Stimulated activated naive CD8-positive, alpha-beta T cell treated with anti-CD3 and anti-CD28 coated beads, Interleukin-15, Interleukin-2, amounts not matched to agents 100 U/mL and 50 U/mL, for 24 hours (primary cell): ENCODE results near the gene GPC3.

Source experiments
- ATAC-seq: fragments of 150-1000 bp; cut with Tn5 transposase; one replicate; pipeline ENCODE4 v1.10.0; 2021
- DNase-seq: peaks from one replicate; pipeline ENCODE4 v3.0.0; 2021

Gene GPC3

DNA sequence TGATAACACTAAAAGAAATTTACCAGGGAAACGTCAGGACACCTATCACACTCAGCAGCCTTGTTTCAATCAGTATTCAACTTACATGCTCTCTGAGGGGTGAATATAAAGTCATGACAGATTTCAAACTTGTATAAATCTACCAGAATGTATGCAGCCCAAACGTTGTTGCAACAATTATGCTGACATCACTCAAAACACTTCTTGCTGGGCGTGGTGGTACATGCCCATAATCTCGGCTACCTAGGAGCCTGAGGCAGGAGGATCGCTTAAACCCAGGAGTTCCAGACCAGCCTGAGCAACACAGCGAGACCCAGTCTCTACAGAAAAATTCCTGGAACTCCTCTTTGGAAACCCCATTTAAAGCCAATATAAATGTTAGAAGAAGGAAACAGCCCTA, 303.5 kb downstream of the GPC3 start:
- DNase-seq (no peak), ATAC-seq (no peak)

DNA sequence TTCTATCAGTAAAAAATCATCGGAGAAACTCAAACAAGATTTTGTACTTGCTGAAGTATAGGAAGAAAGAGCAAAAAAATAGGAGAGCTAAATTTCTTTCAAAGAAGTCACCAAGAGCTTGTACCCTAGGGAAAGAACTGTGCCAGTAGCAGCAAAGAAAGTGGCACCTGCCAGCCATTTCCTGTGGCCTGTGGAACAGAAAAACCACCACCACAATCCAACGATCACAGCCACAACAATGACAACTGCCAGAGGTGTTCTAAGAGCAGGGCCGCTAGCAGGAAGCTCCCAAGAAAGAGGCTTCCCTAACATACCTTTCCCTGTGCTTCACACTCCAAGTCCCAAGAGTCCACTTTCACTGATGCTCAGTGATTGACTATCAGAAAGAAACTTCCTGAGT, 304.0 kb downstream of the GPC3 start:
- ATAC-seq, result no peak
- DNase-seq, result no peak

DNA sequence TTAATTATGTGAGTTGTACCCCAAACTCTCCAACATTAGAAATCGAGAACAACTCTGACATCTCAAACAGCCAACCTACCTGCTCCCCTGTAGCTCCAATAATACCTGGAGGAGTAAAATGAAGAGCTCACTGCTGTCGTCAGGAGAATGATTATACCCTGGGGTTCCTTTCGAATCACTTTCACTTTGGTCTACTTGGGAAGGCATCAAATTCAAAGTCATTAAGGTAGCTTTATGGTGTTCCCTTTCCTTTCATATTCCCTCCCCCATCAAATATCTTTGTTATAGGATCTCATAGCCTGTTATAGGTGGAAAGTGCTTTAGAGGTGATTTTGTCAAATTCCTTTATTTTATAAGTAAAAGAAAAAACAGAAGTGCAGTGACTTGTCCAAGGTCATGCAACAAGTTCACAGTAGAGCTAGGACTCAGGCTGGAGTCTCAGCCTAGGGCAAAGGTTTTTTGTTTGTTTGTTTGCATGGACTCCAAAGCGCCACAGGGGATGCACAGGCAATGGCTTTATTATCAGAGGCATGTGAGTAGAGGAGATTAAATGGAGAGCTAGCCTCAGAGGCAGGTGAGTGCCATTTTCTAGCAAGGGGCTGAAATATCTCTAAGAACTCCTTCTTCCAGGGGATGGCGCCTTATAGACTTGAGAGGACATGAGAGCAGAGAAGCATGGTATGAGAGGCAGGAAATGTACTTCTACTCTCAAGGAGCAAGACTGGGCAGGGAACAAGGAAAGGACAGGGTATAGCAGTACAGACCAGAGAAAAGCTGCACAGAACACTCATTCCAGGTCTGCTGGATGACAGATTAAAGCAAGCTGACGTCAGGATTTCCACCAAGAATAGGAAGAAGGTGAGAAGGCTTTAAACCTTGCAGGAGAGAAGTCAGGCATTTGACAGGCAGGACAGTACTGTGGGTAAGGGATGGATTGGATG, 308.0 kb downstream of the GPC3 start:
- DNase-seq (no peak), ATAC-seq (no peak)

DNA sequence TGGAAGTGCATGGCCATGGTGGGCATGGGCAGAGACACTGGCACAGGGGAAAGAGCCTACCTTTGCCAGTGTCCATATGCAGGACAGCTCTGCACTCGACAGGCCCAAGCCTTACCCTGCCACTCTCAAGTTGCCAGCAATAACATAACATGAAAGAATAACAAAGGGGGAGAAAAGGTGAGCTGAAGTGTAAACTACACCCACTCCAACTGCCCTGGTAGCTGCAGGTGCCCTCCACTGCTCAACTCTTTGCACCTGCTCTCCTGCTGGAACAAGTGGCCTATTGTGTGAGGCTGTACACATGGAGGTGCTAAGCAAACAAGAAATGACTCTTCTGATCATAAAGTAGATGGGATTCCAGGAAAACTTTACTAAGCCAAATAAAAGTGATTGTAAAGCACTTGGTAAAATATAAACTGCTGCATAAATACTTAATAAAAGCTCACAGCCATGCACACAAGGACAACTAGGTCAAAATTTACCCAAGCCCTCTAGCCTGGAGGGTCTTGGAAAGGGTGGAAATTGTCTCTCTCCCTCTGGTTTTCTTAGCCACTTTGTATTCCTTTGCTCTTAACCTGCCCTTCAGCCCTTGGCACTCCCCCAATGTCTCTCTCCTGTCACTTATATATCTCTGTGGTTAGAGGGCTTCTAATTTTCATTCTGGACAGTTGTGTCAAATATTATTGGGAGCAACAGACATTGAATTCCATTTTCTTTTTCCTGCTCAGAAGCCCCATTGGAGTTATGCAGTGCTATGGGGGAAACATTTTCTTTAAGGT, 308.9 kb downstream of the GPC3 start:
- DNase-seq (no peak), ATAC-seq (no peak)

DNA sequence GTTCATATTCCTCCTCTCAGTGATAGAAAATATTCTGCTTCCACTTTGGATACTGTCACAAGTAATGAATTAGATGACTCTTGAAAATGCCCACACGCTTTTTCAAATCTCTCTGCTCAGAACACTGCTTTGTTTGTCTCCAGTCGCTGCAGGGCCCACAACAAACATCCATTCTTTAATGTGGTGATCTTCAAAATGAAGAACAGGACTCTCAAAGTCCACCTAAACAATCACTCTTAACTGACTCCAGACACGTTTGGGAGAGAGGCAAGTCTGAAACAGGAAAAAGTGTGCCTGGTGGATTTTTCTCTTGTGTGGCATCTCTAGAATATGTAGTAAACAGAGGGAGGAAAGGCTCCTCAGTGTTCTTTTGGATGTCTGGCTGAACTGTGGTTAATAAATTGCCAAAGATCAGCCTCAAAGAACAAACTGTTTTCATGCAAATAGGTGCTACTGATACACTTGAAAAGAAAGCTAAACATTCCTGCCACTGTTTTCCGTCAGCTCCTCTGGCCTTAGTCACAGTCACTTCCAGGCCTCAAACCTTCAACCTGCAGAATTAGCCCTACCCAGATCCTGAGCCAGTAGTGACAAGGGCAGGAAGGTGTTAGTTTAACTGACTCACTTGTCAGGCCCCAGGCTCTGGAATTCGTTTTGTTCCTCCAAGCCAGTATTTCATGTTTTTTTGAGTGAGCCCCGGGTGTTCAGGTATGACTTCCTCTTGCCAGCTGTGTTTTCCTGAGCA, 310.5 kb downstream of the GPC3 start:
- DNase-seq, result no peak

DNA sequence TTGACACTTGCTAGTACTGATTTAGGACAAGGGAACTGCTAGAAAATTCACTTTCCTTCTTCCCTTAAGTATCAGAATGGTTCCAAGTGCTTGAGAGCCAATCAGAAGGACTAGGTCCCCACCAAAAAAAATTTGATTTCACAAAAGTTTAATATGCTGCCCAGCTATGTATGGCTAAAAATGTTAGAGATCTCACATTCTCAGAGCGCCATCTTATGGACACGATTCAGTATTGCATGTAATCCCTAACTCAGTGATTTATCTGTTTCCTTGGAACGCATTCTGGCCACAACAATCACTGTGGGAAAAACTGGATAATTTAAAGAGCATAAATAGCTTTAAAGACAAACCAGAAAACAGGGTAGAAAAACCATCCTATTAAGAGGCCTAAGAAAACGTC, 315.0 kb downstream of the GPC3 start:
- ATAC-seq (no peak), DNase-seq (no peak)

More for the DNA sequence above, 310.5 kb downstream of the GPC3 start:
- no peak for ATAC-seq

DNA sequence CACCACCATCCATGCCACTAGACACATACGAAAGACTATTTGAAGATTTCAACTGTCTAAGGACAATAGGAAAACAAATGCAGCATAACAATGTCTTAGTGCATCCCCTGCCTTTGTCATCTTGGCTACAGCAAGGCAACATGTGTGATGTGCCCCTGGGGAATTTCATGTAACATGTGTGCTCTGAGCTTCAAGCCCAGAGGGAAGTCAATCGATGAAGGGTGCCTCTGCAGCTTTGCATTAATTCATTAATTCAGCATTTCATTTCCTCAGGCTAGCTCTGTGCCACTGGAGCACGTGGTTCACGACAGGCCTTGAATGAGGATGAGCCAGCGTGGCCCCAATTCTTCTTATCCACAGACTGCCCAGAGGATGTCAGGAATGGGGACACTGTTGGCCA, 316.2 kb downstream of the GPC3 start:
- DNase-seq (no peak), ATAC-seq (no peak)

DNA sequence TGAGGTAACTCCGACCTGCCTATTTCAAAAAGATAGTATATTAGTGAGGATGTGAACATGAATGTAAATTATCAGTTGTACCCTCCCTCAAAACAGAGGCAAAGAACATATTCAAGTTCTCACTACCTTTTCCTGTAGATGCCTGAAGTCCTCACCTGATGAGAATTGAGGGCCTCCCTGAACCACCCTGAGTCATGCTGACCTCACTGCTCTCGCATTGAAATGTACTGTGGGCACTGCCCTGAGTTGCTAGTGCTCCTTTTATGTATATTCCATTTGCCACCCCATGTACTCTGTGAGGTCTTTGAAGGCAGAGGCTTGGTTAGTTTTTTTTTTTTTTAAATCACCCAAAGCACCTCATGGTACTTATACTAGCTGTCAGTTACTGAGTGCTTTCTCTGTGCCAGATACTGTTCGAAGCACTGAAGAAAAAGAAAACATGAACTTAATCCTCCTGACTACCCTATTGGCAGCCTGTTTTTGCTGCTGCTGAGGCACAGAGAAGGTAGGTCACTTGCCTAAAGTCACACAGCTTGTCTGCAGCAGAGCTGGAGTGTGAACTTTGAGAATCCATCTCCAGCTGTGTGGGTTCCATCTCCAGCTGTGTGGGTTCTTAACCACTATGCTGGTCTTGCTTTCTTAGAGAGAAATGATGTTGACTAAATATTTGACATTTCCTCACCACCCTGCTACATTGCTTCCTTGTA, 317.0 kb downstream of the GPC3 start:
- no peak for DNase-seq
- ATAC-seq, result no peak

DNA sequence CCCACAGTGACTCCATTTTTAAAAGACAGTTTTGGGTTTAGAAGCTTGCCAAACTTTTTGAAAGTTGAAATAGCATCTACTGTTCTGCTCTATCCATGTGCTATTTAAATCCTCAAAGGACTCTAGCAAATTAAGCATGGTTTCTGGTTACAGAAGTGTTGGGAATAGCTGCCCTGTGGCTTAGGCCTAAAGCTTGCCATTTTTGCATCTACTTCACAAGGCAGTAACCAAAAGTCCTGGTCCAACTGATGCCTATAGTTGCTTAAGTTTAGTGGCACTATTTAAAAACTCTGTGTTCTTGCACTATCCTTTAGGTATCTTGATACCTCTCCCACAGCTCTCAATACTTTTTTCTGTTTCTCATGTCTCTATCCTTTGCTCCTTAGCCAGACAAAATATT, 319.1 kb downstream of the GPC3 start:
- ATAC-seq (no peak), DNase-seq (no peak)

DNA sequence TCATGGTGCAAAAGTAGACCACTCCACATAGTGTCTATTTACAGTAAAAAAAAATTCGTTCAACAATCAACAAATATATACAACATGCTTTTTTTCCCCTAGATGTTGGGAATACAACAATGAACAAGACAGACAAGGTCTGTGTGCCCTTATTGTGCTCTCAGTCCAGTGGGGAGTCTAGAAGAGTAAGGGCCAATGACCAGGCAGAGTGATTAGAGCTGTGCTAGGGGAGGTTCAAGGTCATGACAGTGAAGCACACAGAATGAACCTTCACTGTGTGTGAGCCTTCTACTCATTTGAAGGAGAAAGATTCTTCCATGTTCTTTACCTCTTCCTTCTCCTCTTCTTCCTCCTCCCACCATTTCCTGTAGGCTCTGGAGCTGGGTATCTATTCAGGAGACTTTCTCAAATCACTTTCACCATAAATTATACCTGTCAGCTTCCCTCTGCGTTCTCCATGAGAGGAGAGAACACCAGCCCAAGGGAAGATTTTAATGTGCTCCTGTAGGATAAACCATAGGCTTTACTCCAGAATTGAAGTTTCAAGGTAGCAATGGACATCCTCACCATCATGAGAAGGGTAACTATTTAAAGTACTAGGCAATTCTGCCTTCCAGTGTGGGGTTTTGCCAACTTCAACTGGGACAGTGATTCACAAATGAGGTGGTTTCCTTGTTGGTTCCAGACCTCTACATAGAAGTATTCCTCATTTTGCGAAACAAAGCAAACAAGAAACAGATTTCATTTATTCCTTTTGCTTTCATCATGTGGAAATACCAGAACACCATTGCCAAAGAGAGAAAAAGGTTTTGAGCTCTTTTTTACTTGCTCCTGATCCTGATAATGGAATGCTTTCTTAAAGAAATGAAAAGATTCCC, 323.2 kb downstream of the GPC3 start:
- DNase-seq, result no peak
- no peak for ATAC-seq

DNA sequence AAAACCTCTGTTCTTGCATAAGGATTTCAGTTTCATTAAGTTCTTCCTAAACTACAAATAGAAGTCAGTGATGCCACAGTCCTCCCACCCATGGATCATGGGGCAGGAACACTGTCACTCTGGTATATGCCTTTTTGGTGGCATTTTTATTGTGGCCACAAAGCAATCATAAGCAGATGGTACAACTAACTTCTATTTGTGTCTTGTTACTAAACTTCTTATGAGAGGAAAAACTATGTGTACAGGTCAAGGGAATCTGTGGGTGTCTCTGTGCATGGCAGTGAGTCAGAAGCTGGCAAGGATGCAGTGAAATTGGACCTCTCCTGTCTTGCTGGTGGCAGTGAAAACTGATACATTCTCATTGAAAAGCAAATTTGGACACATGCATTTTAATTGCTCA, 325.1 kb downstream of the GPC3 start:
- ATAC-seq (no peak), DNase-seq (no peak)

DNA sequence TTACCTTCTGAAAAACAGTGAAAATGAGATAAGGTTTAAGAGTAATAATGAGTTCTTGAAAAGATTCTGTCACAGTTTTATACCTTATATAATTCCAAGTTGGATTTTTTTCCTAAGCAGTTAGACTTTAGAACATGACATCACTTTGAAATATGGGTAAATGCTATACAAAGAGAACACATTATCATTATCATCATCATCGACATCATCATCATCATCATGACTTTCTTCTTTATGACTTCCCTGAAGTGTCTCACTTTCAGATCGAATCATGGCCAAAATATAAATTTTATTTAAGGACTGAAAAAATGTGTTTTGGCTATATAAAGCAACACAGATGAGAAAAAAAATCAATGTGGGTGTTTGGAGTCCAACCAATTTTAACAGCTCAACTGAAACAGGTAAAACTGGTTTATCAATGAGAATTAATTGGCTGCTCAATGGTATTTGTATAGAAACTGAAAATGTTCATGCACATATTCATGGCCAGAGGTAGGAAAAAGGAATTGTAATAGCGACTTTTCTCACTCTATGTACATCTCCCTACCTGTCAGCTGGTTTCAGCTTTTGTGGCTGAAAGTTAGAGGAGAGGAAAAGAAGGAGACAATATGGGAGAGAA, 327.0 kb downstream of the GPC3 start:
- DNase-seq (no peak), ATAC-seq (no peak)

DNA sequence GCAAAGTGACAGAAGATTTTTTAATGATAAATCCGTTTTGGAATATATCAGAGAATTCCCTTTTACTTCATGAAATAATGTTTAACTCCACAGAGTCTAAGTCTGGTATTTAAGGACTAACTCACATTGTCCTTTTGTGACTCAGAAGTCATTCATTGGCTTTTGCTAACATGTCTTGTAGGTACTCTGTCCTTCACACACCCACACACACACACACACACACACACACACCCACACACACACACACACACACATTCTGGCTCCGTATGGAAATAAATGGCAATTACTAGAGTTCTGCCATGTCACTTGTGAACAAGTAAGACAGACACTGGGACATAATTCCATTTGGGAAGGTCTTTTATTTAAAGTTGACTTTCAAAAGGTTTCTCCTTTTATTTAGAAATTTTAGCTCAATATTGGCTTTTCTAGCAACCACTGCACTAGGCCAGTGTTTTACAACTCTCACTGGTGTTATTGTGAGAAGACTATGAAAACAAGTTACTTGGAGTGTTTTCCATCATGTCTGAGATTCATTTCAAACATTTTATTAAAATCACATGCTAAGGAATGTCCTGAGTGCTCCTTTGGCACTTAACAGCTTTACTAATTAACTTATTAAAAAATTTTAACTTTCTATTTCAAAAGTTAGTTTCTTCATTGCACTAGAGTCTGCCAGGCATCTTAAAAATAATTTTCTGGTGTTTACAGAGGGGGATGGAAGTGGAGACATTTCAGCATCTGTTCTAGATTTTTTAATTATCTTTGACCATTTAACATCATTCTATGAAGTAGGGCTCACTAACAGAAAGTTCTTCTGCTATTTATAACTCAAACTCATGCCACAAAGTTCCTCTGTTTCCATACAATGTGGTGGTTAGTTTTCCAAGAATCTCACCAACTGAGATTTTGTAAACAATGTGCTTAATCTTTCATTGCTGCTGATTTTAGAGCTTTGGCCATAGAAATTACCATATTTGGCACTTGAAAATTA, 329.8 kb downstream of the GPC3 start:
- ATAC-seq (no peak), DNase-seq (no peak)

DNA sequence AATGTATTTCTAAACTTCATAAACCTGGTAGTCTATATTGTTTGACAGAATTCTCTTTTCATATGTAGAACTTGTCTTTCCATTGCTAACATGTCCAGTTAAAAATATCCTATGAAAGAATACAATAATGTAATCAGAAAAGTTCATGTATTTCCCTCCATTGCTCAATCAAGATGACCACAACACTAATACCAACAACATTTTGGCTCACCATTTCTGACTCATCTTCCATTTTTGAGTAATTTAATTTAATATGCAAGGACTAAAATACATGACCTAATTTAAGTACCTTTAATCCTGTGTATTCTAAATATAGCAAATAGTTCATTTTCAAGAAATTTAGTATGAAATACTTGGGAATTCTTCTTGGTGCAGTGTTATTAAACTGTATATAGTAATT, 330.6 kb downstream of the GPC3 start:
- ATAC-seq (no peak), DNase-seq (no peak)

DNA sequence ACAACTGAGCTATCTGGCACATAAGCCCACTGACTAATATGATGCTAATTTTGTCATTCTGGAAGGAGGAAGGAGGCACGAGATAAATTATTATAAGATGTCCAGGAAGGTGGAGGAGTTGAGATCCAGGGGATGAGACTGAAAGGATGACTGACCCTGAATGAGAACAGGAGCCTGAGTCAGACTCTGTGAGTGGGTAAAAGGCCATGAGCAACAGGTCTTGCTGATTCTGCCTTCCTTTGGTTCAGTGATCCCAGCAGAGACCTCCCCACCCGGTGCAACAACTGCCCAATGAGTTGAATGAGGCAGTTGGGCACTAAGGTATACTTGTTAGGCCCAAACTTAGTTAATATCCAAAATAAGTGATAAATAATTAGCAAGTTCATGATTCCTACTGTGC, 332.0 kb downstream of the GPC3 start:
- ATAC-seq (no peak), DNase-seq (no peak)

DNA sequence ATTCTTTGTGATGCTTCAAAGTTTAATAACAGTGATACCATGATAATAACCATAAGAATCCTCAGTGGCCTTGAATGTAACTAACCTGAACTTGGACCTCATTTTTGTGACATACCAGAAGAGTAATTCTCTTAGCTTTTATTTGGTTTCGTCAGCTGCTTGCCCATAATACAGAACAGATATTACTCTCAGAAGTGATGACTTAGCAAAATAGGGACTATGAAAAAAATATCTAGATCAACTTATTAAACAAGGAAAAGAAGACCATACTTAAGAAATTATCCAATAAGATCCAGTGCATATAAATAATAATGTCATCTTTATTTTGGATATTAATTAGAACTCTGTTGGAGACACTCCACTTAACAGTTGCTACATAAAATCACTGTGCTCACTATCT, 333.2 kb downstream of the GPC3 start:
- ATAC-seq, result no peak
- no peak for DNase-seq

DNA sequence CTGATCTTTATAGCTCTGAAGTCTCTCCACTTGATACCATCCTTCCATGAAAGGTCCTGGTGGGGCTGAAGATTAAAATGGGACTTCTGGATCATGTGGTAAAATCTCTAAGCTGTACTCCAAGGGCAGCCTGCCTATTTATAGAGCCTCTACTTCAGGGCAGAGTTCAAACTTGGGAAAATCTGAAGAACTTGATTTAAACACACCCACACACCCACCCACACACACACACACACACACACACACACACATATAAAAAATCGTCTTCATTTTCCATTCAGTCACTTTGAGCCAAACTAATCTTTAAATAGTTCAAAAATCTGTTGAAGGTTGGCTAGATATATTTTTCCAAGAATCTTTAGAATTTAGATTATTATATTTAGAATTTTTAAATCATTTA, 335.2 kb downstream of the GPC3 start:
- no peak for DNase-seq
- no peak for ATAC-seq

DNA sequence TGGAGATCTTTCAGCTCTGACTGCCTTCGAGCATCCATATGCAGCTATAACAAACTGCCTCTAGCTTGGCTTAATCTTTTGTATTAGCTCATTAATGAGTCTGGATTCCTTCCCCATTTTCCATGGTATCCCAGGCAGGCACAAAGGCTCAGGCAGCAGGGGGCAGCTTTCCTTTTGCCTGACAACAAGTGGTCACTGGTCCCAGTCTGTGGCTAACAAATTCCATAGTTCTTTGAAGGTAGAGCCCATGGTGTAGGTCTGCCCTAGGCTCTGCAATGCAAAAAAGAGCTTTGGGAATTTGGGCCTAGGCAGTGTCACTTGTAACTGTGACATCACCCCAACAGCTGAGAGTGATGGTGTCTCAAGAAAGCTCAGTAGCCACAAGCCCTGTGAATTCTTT, 335.7 kb downstream of the GPC3 start:
- no peak for ATAC-seq
- DNase-seq, result no peak

DNA sequence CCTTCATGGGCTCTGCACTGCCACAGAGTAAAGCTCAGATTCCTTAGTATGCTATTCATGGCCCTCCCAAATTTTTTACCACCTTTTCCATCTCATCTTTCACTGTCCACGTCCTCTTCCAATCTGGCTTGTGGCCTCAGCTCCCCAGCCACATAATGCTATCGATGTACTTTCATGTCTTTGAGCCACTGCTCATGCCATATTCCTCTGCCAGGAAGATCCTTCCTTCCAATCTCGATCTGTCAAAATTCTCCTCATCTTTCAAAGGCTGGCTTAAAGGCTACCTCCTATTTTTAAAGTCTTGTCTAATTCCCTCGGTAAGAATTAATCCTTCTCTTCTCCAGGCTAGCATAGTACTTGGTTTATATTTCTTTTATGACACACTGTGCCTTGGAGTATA, 336.8 kb downstream of the GPC3 start:
- no peak for ATAC-seq
- no peak for DNase-seq
